Tibial artery (tissue), 4 donors: ENCODE results near the gene PDGFA.

ENCODE experiments used
- DNase-seq, 2 donors: peaks; one replicate each; pipeline ENCODE4 v3.0.0-alpha.2; 2019
- H3K27ac ChIP-seq, 2 donors: fragments of 200-600 bp; sonication (generic) in 1 of 2; 1 replicate in 1 of 2; 2 replicates in 1 of 2; pipeline ENCODE4 v1.5.1; 2018 to 2019; ENCODE audit warnings: mild to moderate bottlenecking in 1 of 2
- H3K27me3 ChIP-seq, 2 donors: fragments of 200-600 bp; sonication (generic) in 1 of 2; one replicate each; pipeline versions ENCODE4 v1.5.1 to v1.6.0; 2016 to 2019
- H3K36me3 ChIP-seq, 3 donors: fragments of 200-600 bp; sonication (generic) in 2 of 3; one replicate each; pipeline ENCODE4 v1.5.1; 2016 to 2019; ENCODE audit warnings: mild to moderate bottlenecking in 2 of 3
- H3K4me1 ChIP-seq, 4 donors: fragments of 200-600 bp; sonication (generic) in 2 of 4; 1 replicate in 3 of 4; 2 replicates in 1 of 4; pipeline ENCODE4 v1.5.1; 2016 to 2019
- H3K4me3 ChIP-seq, 2 donors: fragments of 200-600 bp; sonication (generic) in 1 of 2; 1 replicate in 1 of 2; 2 replicates in 1 of 2; pipeline ENCODE4 v1.5.1; 2018 to 2019; ENCODE audit warnings: mild to moderate bottlenecking in 2 of 2
- H3K9me3 ChIP-seq, 3 donors: fragments of 200-600 bp; sonication (generic) in 1 of 3; one replicate each; pipeline ENCODE4 v1.5.1; 2016 to 2019
- CTCF ChIP-seq, 2 experiments: fragments of 200-600 bp in 1 of 2; fragments of 450-650 bp in 1 of 2; IDR thresholded peaks; one replicate each; pipeline ENCODE4 v1.5.1; 2017 to 2019; ENCODE audit warnings: antibody characterized with exemption in 2 of 2, mild to moderate bottlenecking in 1 of 2, moderate library complexity in 1 of 2
- intact Hi-C: fragments of 100-400 bp; cut with DNase I; formaldehyde crosslinking; loops from one replicate; pipeline ENCODE4 v1.15.0; 2023; ENCODE audit warnings: low total_unique reads

The PDGFA gene

DNA sequence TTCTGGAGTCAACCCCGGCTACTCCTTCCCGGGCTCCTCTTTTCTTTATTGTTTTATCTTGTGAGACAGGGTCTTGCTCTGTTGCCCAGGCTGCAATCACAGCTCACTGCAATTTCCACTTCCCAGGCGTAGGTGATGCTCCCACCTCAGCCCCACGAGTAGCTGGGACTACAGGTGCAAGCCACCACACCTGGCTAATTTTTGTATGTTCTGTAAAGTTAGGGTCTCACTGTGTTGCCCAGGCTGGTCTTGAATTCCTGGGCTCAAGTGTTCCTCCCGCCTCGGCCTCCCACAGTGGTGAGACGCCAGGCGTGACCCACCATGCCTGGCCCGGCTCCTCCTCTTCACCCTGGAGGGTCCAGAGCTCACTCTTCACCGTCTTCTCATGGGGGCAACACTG, 15.3 kb upstream of the PDGFA start:
- intact Hi-C loops: no loop called here
- H3K4me3 ChIP-seq: no peak overlapping the region
- H3K27me3 ChIP-seq: peaks cover 0 to 6% of the 10 kb centered on the region in 2 donors
- no peak overlapping the region for H3K27ac ChIP-seq
- peaks cover 0 to 27% (median 25%) of the 10 kb centered on the region in 4 donors for H3K4me1 ChIP-seq
- H3K36me3 ChIP-seq: no peaks in the 10 kb centered on the region
- no peaks in the 10 kb centered on the region for H3K9me3 ChIP-seq
- TF ChIP-seq CTCF (IDR thresholded peaks at IDR 0.05): no peak
- DNase-seq: no peak

DNA sequence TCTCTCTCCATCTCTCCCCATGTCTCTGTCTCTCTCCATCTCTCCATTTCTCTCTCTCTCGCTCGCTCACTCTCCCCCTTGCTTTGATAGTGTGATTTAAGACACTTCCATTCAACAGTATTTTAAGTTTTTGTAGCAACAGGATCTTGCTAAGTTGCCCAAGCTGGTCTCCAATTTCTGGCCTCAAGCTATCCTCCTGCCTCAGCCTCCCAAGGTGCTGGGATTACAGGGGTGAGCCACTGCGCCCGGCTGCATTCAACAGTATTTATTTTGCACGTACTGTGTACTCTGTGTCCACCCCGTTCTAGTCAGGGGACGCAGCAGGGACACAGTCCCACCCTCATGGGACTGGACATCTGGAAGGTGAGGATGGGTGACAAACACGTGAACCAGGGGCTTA, 14.4 kb upstream of the PDGFA start:
- no peak overlapping the region for H3K27ac ChIP-seq
- no peak for DNase-seq
- peaks cover 0 to 6% of the 10 kb centered on the region in 2 donors for H3K27me3 ChIP-seq
- peaks cover 0 to 18% (median 17%) of the 10 kb centered on the region in 4 donors for H3K4me1 ChIP-seq
- intact Hi-C loops: no loop called here
- no peaks in the 10 kb centered on the region for H3K36me3 ChIP-seq
- H3K4me3 ChIP-seq: no peak overlapping the region
- no peak for TF ChIP-seq CTCF (IDR thresholded peaks at IDR 0.05)
- H3K9me3 ChIP-seq: no peaks in the 10 kb centered on the region

GRCh38 chr7:533266-533665, 13.6 kb upstream of the PDGFA start:
- Histone ChIP-seq H3K27ac (no peak overlapping the region), H3K4me1 (peaks cover 0 to 10% (median 8%) of the 10 kb centered on the region in 4 donors), H3K27me3 (peaks cover 0 to 6% of the 10 kb centered on the region in 2 donors), H3K4me3 (no peak overlapping the region), H3K36me3 (no peaks in the 10 kb centered on the region), H3K9me3 (no peaks in the 10 kb centered on the region)
- TF ChIP-seq CTCF (IDR thresholded peaks at IDR 0.05): no peak
- intact Hi-C loops: no loop called here
- no peak for DNase-seq

DNA sequence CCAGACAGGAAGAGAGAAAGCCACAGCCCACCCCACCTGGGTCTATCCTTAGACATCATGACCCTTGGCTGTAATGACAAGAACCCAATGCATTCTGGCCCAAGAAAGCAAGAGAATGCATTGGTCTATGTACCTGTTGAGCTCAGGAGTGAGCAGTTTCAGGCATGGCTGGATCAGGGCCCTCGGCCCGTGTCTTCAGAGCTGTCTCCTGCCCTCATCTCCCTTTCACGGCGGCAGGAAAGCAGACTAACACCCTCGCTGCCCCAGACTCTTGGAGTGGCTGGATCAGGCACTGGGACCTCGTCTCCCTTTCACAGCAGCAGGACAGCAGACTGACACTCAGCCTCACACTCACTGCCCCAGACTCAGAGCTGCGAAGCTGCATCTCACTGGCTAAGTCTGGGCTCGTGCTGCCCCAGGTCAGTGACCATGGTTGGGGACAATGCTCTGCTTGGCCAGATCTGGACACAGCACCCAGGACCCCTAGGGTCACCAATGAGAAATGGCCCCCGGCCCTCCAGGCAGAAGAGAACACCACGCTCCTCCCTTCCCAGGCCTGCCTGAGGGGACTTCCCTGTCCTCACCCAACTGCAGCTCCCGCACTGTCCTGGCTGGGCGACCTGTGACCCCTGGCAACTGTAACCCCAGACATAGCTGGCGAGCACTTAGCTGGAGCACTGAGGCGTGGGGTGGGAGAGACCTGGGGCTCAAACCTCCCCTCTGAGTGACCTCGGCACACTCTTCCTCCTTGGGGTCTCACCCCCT, 12.9 kb upstream of the PDGFA start:
- H3K27me3 ChIP-seq: peaks cover 0 to 6% of the 10 kb centered on the region in 2 donors
- H3K27ac ChIP-seq: no peak overlapping the region
- H3K9me3 ChIP-seq: no peaks in the 10 kb centered on the region
- no peak for DNase-seq
- intact Hi-C loops: no loop called here
- no peaks in the 10 kb centered on the region for H3K36me3 ChIP-seq
- no peak for TF ChIP-seq CTCF (IDR thresholded peaks at IDR 0.05)
- H3K4me1 ChIP-seq: peaks cover 0 to 3% (median 1%) of the 10 kb centered on the region in 4 donors
- H3K4me3 ChIP-seq: no peak overlapping the region

DNA sequence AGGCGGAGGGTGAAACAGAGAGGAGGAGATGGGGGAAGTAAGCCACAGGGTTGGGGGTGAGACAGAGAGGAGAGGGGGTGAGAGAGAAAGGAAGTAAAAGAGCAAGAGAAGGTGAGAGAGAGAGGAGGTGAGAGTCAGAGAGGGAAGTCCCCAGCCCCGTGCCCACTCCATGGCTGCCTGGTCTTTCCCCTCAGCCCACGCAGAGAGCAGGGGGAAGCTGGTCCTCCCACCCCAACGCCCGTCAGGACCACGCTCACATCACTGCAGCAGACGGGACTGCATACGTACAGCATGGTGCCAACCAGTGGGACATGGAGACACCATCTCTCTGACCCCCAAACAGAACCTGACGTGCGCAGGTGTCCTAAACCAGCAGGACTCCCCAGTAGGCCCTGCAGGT, 12.1 kb upstream of the PDGFA start:
- no peak for TF ChIP-seq CTCF (IDR thresholded peaks at IDR 0.05)
- intact Hi-C loops: no loop called here
- Histone ChIP-seq H3K36me3 (no peaks in the 10 kb centered on the region), H3K27me3 (peaks cover 0 to 6% of the 10 kb centered on the region in 2 donors), H3K9me3 (peaks cover 0 to 6% (median 4%) of the 10 kb centered on the region in 3 donors), H3K4me3 (no peak overlapping the region), H3K27ac (no peak overlapping the region), H3K4me1 (no peaks in the 10 kb centered on the region)
- DNase-seq: no peak
